Activated T-helper 2 cell treated with anti-CD3 and anti-CD28 coated beads, Interferon-gamma antibody, Interleukin-2, Interleukin-4, amounts not matched to agents 10 μg/mL and 5 μg/mL and 100 μg/mL, durations not matched to agents 14 hours and 24 hours and 36 hours (primary cell): ENCODE data around the gene ADH5. TPM values are rescaled to one million over a fixed set of nuclear protein-coding genes. Genes with fewer than 3 reads are reported as not detected.

Experiments
- DNase-seq: peaks from one replicate; pipeline ENCODE4 v3.0.0; 2021; ENCODE audit warnings: low spot score
- H3K27ac Mint-ChIP-seq: one replicate; pipeline ENCODE4 v1.8.0; 2021; ENCODE audit warnings: mixed read lengths
- H3K27me3 Mint-ChIP-seq: one replicate; pipeline ENCODE4 v1.8.0; 2021; ENCODE audit warnings: low read depth, mixed read lengths
- H3K36me3 Mint-ChIP-seq: one replicate; pipeline ENCODE4 v1.8.0; 2021; ENCODE audit warnings: low read depth, mixed read lengths
- H3K4me1 Mint-ChIP-seq: one replicate; pipeline ENCODE4 v1.8.0; 2021; ENCODE audit warnings: low read depth, mixed read lengths
- H3K4me3 Mint-ChIP-seq: one replicate; pipeline ENCODE4 v1.8.0; 2021; ENCODE audit warnings: low read depth, mild to moderate bottlenecking, moderate library complexity, mixed read lengths
- H3K9me3 Mint-ChIP-seq: one replicate; pipeline ENCODE4 v1.8.0; 2021; ENCODE audit warnings: mixed read lengths
- intact Hi-C: fragments of 100-400 bp; cut with micrococcal nuclease; formaldehyde crosslinking; loops from one replicate; pipeline ENCODE4 v1.15.1; 2023
- total RNA-seq: library from RNA; stranded (reverse); gene quantifications from 2 replicates; pipeline ENCODE4 v1.2.3, GENCODE V29; 2022

The ADH5 gene
- total RNA-seq, 1 donor from 2014 or later, result 93.8 TPM

DNA sequence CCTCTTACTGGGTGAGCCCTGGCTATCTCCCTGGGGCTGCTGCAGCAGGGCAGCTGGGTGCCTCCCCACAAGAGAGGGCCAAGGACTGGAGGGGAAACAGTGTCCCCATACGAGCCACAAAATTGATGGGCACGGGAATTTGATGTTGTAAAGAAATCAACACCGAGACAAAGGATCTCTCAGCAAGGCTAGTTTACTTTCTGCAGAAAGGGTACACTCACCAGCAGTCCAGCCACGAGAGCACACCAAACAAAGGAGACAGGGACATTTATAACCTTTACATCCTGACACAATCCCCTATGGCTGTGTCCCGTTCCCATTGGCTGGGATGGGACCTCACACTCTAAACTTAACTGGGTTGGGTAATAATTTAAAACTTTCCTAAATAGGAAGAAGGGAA is 67.2 kb downstream of the ADH5 start:
- intact Hi-C loops, result no loop called here
- Mint-ChIP-seq H3K4me3 (no peak overlapping the region), H3K27ac (no peak overlapping the region), H3K4me1 (peaks cover 15% of the 10 kb centered on the region), H3K9me3 (peaks cover 29% of the 10 kb centered on the region), H3K36me3 (peaks cover 46% of the 10 kb centered on the region), H3K27me3 (no peaks in the 10 kb centered on the region)
- DNase-seq, result no peak

Other genes starting within 250 kb of the ADH5 start
- 142 and 153 TPM in 2 replicates for gene EIF4E, start 159.7 kb downstream of the ADH5 start, total RNA-seq
- 58.2 and 58.7 TPM in 2 replicates for gene METAP1, start 93.1 kb downstream of the ADH5 start, total RNA-seq
- not detected in 2 replicates for gene ADH4, start 55.5 kb upstream of the ADH5 start, total RNA-seq
- not detected in 2 replicates for gene ADH6, start 130.5 kb upstream of the ADH5 start, total RNA-seq
- gene ADH1A, start 202.2 kb upstream of the ADH5 start, total RNA-seq, result not detected in 2 replicates
- gene ADH1B, start 232.6 kb upstream of the ADH5 start, total RNA-seq, result not detected in 2 replicates